SK-N-SH treated with all-trans-retinoic acid at 6 μM for 48 hours (cell line): Measurements from ENCODE around the gene COL4A2.

Source experiments
- ATAC-seq: fragments of 200-7000 bp; cut with Tn5 transposase; 3 replicates; pipeline ENCODE4 v1.9.1; 2020; ENCODE audit warnings: mild to moderate bottlenecking, moderate library complexity
- ARNTL ChIP-seq: fragments of 450-650 bp; formaldehyde crosslinking; IDR thresholded peaks from 2 replicates; pipeline ENCODE4 v1.5.0; 2020; ENCODE audit warnings: low read depth, mild to moderate bottlenecking, moderate library complexity, borderline replicate concordance
- BACH2 ChIP-seq: fragments of 250-450 bp; sonication (Bioruptor Pico); IDR thresholded peaks from 2 replicates; pipeline ENCODE4 v1.9.0; 2021; ENCODE audit warnings: mild to moderate bottlenecking, borderline replicate concordance
- CSDC2 ChIP-seq: fragments of 250-450 bp; sonication (Bioruptor Pico); IDR thresholded peaks from 2 replicates; pipeline ENCODE4 v1.5.0; 2020; ENCODE audit warnings: mild to moderate bottlenecking, moderate library complexity
- CSRNP3 ChIP-seq: fragments of 250-450 bp; sonication (Bioruptor Pico); IDR thresholded peaks from 2 replicates; pipeline ENCODE4 v1.5.1; 2021; ENCODE audit warnings: mild to moderate bottlenecking, moderate library complexity
- GLIS3 ChIP-seq: fragments of 250-450 bp; sonication (Bioruptor Pico); IDR thresholded peaks from 2 replicates; pipeline ENCODE4 v1.5.0; 2020; ENCODE audit warnings: mild to moderate bottlenecking, moderate library complexity
- ISL1 ChIP-seq: fragments of 250-450 bp; sonication (Bioruptor Pico); IDR thresholded peaks from 2 replicates; pipeline ENCODE4 v2.1.2; 2022; ENCODE audit warnings: mild to moderate bottlenecking, moderate library complexity
- OSR1 ChIP-seq: fragments of 250-450 bp; sonication (Bioruptor Pico); IDR thresholded peaks from 2 replicates; pipeline ENCODE4 v1.8.0; 2022; ENCODE audit warnings: moderate library complexity, mild to moderate bottlenecking, inconsistent platforms
- PPARA ChIP-seq: fragments of 250-450 bp; sonication (Bioruptor Pico); IDR thresholded peaks from 2 replicates; pipeline ENCODE4 v1.5.0; 2020; ENCODE audit warnings: mild to moderate bottlenecking, borderline replicate concordance
- RARB ChIP-seq: fragments of 250-450 bp; sonication (Bioruptor Pico); IDR thresholded peaks from 2 replicates; pipeline ENCODE4 v1.8.0; 2021; ENCODE audit warnings: mild to moderate bottlenecking, moderate library complexity
- TOX ChIP-seq: fragments of 250-450 bp; sonication (Bioruptor Pico); IDR thresholded peaks from 2 replicates; pipeline ENCODE4 v1.8.0; 2021; ENCODE audit warnings: mild to moderate bottlenecking, moderate library complexity, borderline replicate concordance
- TSHZ2 ChIP-seq: fragments of 250-450 bp; sonication (Bioruptor Pico); IDR thresholded peaks from 2 replicates; pipeline ENCODE4 v1.5.0; 2020; ENCODE audit warnings: mild to moderate bottlenecking, moderate library complexity
- ZFP30 ChIP-seq: fragments of 450-650 bp; formaldehyde crosslinking; IDR thresholded peaks from 2 replicates; pipeline ENCODE4 v1.5.0; 2022; ENCODE audit warnings: mild to moderate bottlenecking, moderate library complexity
- ZNF565 ChIP-seq: fragments of 450-650 bp; formaldehyde crosslinking; conservative IDR thresholded peaks from 2 replicates; pipeline ENCODE4 v1.5.0; 2020; ENCODE audit warnings: low read depth, mild to moderate bottlenecking, moderate library complexity
- ZNF70 ChIP-seq: fragments of 450-650 bp; formaldehyde crosslinking; IDR thresholded peaks from 2 replicates; pipeline ENCODE4 v1.5.0; 2020; ENCODE audit warnings: mild to moderate bottlenecking, moderate library complexity
- ZNF8 ChIP-seq: fragments of 450-650 bp; formaldehyde crosslinking; IDR thresholded peaks from 2 replicates; pipeline ENCODE4 v1.5.0; 2020; ENCODE audit warnings: mild to moderate bottlenecking, moderate library complexity
- TF ChIP-seq, protein P1 (sequence below): fragments of 250-450 bp; sonication (Bioruptor Pico); IDR thresholded peaks from 2 replicates; pipeline ENCODE4 v1.8.0; 2020; ENCODE audit warnings: mild to moderate bottlenecking, moderate library complexity, borderline replicate concordance
- TF ChIP-seq, protein P2 (sequence below): fragments of 250-450 bp; sonication (Bioruptor Pico); IDR thresholded peaks from 2 replicates; pipeline ENCODE4 v1.8.0; 2021; ENCODE audit warnings: low read depth, mild to moderate bottlenecking, moderate library complexity, borderline replicate concordance
- TF ChIP-seq, protein P3 (sequence below): fragments of 250-450 bp; sonication (Bioruptor Pico); IDR thresholded peaks from 2 replicates; pipeline ENCODE4 v1.5.1; 2020; ENCODE audit warnings: low read depth, mild to moderate bottlenecking, moderate library complexity

Gene COL4A2

DNA sequence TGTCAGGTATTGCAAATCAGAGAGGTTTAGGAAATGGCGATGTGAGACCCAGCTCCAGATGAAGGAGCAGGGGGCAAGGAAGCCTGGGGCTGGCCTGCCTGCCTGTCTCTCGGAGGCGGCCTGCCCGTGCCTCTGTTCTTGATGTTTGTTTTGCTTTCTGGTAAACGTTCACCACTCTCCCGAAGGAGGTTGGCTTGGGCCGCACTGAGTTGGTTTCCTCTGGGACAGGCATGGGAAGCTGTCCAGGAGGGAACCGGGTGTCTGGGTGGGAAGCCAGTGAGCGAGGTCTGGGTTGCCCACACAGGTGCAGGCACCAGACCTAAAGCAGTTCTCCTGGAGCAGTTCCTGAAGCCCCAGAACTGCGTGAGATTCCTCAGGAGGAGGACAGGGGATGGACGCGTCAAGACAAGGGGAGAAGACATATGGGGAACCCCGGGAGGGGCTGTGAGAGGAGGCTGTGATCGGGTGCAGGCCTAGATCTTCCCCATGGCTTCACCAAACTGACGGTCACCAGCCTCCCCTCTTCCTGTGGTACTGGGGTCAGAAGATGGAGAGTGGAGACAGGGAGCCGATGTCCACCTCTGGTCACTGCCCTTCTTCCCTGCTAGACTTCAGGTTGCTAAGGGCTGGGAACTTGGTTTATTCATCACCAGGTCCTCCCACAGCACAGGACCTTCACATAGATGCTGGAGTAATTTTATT, 15.2 kb downstream of the COL4A2 start:
- ATAC-seq: no peak
- TF ChIP-seq TOX (CRISPR knock-in tag) (no peak), CSRNP3 (CRISPR knock-in tag) (no peak)

- ATAC-seq: no peak
- TF ChIP-seq PPARA (CRISPR knock-in tag): no peak
- TF ChIP-seq ZNF565: no peak
- TF ChIP-seq, protein P1, sequence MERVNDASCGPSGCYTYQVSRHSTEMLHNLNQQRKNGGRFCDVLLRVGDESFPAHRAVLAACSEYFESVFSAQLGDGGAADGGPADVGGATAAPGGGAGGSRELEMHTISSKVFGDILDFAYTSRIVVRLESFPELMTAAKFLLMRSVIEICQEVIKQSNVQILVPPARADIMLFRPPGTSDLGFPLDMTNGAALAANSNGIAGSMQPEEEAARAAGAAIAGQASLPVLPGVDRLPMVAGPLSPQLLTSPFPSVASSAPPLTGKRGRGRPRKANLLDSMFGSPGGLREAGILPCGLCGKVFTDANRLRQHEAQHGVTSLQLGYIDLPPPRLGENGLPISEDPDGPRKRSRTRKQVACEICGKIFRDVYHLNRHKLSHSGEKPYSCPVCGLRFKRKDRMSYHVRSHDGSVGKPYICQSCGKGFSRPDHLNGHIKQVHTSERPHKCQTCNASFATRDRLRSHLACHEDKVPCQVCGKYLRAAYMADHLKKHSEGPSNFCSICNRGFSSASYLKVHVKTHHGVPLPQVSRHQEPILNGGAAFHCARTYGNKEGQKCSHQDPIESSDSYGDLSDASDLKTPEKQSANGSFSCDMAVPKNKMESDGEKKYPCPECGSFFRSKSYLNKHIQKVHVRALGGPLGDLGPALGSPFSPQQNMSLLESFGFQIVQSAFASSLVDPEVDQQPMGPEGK (CRISPR knock-in tag): no peak
- no peak for TF ChIP-seq ISL1
- TF ChIP-seq BACH2 (CRISPR knock-in tag): no peak
These were observed 15.7 kb downstream of the COL4A2 start for GRCh38 chr13:110322828-110323171.

- peak; percentile 24 for ATAC-seq
- TF ChIP-seq CSDC2 (CRISPR knock-in tag) (no peak), PPARA (CRISPR knock-in tag) (no peak), RARB (CRISPR knock-in tag) (no peak), ZFP30 (no peak), GLIS3 (no peak), ZNF70 (CRISPR knock-in tag) (no peak), ISL1 (no peak), ARNTL (CRISPR knock-in tag) (no peak), ZNF8 (no peak)
- TF ChIP-seq, protein P2, sequence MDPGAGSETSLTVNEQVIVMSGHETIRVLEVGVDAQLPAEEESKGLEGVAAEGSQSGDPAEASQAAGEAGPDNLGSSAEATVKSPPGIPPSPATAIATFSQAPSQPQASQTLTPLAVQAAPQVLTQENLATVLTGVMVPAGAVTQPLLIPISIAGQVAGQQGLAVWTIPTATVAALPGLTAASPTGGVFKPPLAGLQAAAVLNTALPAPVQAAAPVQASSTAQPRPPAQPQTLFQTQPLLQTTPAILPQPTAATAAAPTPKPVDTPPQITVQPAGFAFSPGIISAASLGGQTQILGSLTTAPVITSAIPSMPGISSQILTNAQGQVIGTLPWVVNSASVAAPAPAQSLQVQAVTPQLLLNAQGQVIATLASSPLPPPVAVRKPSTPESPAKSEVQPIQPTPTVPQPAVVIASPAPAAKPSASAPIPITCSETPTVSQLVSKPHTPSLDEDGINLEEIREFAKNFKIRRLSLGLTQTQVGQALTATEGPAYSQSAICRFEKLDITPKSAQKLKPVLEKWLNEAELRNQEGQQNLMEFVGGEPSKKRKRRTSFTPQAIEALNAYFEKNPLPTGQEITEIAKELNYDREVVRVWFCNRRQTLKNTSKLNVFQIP (CRISPR knock-in tag): no peak
- TF ChIP-seq, protein P3, sequence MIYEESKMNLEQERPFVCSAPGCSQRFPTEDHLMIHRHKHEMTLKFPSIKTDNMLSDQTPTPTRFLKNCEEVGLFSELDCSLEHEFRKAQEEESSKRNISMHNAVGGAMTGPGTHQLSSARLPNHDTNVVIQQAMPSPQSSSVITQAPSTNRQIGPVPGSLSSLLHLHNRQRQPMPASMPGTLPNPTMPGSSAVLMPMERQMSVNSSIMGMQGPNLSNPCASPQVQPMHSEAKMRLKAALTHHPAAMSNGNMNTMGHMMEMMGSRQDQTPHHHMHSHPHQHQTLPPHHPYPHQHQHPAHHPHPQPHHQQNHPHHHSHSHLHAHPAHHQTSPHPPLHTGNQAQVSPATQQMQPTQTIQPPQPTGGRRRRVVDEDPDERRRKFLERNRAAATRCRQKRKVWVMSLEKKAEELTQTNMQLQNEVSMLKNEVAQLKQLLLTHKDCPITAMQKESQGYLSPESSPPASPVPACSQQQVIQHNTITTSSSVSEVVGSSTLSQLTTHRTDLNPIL: no peak
- TF ChIP-seq, all 23 proteins: peak for 0
These were observed 16.2 kb downstream of the COL4A2 start for GRCh38 chr13:110323172-110323891.

GRCh38 chr13:110324026-110324749, 17.1 kb downstream of the COL4A2 start:
- TF ChIP-seq, protein P3: no peak
- no peak for TF ChIP-seq ZFP30
- TF ChIP-seq OSR1: no peak
- TF ChIP-seq ZNF70 (CRISPR knock-in tag): no peak
- TF ChIP-seq ARNTL (CRISPR knock-in tag): no peak
- TF ChIP-seq TSHZ2 (CRISPR knock-in tag): no peak
- TF ChIP-seq CSDC2 (CRISPR knock-in tag): no peak
- no peak for TF ChIP-seq CSRNP3 (CRISPR knock-in tag)
- TF ChIP-seq BACH2 (CRISPR knock-in tag): no peak
- TF ChIP-seq, protein P1 (CRISPR knock-in tag): no peak
- TF ChIP-seq ISL1: no peak
- ATAC-seq: no peak
